Fibroblast of upper back skin (primary cell): ENCODE measurements around the gene IRF2.
"Not testable (repeated sequence)": the region's sequence is repeated elsewhere in the genome, so short reads cannot be mapped to it uniquely, and the experiment has no call there.

ENCODE experiments used
- DNase-seq: peaks from one replicate; pipeline ENCODE4 v3.0.0-alpha.2; 2013

IRF2 gene

DNA sequence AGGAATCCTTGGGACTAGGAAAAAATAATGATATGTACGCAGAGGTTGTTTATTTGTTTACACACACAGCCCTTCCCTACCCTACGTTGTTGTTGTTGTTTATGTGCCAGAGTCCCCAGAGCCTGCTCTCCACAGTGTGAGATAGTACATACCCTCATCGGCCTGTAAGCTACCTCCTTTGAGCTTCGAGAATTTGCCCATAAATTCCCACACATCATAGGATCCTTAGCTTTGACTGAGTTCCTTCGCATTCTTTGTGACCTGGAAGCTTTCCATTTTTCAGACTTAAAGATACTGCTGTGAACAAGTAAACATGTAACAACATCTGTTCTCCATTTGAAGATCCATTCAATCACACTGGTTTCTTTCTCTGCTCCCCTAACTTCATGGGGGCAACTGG, 114.5 kb downstream of the IRF2 start:
- peak; percentile 59 for DNase-seq

DNA sequence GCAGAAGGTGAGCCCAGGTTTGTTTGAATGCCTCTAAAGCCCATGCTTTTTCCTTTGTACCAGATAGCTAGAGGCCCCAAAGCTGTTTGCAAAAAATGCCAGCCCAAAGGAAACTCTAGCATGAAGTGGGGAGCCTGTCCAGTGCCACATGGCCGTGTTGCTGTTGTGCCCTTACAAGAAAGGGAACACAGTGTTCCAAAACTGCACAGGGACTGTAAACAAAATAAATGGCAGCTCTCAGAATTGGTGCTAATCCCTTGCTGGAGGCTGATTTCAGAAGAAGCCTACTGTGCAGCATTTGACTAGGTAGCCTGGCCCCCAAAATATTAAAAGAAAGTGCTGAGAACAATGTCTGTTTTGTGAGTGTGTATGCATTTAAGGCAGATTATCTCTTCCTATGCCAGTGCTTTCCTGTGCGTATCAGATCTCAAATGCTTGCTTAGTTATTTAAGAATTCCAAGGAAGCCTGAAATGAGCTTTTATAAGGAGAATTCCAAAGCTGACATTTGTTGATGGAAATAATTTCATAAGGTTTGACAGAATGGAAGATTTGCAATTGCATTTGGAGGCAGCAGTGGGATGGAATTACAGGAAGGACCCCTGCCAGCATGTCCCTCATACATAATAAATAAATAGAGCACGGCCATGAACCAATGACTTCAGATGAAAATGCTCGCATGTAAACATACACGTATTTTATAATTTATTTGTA, 115.7 kb downstream of the IRF2 start:
- no peak for DNase-seq

DNA sequence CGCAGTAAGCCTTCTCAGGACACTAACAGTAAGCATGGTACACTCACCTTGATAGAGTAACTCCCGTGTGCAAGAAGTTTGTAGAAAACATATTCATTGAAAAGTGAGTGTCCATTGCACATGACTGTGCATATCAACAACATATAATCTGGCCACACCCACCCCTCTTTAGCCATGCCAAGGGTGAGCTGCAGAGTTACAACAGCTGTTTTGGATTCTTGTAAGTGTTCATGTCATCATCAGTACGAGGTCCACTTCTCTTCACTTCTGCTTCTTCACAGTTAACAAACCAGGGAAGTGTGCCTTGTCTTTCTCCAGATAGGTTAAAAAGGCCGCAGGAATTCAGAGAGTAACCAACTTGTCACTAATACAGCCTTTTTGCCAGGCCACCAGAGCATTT, 116.6 kb downstream of the IRF2 start:
- DNase-seq, result no peak

DNA sequence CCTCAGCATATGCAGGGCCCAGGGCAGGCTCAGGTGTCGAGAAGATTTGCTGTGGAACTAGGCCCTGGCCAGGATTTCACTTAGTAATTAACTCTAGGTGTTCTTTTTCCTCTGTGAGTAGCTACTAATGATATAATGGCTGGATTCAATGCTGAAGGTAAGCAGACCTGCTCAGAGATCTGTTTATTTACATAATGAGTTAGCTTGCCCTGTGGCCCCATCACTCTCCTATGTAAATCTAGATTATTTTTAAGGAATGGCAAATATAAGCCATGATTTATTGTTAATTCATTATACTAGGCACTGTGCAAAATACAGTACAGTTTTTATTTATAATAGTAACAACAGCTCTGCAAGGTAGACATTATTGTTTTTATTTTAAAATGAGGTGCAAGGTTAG, 117.2 kb downstream of the IRF2 start:
- DNase-seq, result no peak

DNA sequence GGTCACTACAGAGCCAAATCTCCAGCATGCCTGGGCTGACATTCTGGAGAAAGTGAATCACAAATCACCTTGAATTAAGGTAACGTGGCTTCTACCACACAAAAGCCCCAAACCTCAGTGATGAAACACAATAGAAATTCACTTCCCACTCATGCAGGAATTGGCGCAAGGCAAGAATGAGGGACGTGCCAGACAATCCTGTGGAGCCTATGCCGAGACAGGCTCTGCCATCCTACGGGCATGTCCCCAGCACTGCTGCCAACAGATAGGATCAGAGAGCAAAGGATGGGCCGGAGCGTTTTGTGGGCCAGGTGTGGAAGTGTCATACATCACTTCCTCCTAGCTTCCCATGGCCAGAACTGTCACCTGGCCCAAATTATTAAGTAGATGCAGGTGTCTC, 118.0 kb downstream of the IRF2 start:
- no peak for DNase-seq

DNA sequence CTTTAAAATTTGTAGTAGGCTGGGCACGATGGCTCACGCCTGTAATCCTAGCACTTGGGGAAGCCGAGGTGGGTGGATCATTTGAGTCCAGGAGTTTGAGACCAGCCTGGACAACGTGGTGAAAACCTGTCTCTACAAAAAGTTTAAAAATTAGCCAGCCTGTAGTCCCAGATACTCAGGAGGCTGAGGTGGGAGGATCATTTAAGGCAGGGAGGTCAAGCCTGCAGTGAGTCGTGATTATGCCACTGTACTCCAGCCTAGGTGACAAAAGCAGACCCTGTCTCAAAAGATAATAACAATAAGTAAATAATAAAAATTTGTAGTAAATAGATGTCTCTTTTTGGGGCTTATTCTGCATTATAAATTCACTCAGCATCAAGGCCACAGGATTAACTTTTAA, 118.5 kb downstream of the IRF2 start:
- DNase-seq, result no peak

DNA sequence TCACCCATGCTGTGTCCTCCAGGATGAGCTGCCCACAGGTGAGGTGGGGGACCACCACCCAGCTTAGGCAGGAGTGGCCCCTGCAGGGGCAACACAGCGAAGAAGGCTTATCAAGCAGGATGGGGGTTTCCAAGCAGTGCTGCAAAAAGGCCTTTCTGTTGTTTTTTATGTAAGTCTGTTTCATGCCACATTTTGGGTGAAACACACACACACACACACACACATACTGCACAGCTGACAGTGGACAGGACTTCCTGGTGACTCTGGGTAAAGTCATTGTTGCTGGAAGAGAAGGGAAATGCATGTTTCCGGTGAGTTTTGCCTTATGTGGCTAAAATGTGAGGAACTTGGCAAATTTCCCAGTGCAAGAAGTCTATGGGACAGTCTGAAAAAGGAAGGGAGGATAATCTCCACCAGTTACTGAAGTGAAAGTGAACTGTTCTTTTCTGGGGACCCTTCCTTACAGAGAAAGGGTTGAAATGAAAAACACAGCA, 119.2 kb downstream of the IRF2 start:
- DNase-seq, result peak; percentile 87

DNA sequence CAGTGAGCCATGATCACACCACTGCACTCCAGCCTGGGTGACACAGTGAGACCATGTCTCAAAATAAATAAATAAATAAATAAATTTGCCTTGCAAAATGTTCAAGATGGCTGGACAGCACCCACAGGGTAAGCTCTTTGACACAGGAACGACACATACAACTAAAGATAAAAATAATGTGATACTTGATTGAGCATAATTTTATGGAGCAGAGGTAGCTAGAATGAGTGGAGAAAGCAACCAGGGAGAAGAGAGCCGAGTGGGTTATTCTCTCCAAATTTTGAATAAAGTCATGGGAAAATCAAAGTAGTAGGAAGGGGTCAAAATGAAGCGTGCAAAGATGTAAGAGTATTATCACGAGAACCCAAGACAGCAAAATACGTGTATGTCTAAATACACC, 121.5 kb downstream of the IRF2 start:
- no peak for DNase-seq

DNA sequence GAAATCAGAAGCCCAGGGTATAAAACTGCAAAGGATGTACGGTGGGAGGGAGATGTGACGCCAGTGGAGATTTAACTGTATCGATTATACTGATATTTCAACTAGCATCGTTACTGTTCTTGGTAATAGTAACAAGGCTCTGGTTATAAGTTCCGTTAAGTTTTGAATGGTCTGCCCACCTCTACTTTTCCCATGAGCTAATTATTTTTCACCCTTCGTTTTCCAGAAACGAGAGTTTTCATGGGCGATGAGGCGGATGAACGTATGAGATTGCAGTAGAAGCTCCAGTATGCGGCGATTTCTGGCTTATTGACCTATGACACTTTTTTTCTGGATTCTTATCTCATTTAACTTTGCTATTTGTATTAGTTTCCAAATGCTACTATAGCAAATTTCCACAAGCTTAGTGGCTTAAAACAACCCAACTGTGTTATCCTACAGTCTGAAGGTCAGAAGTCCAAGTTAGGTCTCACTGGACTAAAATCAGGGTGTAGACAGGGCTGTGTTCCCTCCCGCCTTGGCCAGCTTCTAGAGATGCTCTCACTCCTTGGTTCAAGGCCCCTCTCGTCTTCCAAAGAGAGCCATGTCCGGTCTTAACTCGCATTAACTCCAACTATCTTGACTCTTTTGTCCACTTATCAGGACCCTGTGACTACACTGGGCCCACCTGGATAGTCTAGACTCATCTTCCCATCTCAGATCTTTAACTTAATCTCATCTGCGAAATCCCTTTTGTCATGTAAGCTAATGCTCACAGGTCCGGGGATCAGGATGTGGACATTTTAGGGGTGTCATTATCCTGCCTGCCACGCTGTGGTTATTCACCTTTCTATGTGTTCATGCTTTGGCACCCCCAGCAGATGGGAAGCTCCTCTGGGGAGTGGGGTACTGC, 122.5 kb downstream of the IRF2 start:
- DNase-seq, result no peak

DNA sequence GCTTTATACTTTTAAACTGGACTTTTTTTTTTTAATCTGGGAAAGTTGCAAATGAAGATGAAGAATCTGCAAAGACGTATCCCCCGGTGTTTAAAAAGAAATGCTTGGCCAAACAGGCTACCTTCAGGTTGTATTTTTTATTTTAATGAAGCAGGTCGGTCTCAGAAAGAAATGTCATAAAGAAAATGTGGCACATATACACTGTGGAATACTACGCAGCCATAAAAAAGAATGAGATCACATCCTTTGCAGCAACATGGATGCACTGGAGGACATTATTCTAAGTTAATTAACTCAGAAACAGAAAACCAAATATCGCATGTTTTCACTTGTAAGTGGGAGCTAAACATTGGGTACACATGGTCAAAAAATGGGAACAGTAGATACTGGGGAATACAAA, 123.4 kb downstream of the IRF2 start:
- DNase-seq, result no peak

DNA sequence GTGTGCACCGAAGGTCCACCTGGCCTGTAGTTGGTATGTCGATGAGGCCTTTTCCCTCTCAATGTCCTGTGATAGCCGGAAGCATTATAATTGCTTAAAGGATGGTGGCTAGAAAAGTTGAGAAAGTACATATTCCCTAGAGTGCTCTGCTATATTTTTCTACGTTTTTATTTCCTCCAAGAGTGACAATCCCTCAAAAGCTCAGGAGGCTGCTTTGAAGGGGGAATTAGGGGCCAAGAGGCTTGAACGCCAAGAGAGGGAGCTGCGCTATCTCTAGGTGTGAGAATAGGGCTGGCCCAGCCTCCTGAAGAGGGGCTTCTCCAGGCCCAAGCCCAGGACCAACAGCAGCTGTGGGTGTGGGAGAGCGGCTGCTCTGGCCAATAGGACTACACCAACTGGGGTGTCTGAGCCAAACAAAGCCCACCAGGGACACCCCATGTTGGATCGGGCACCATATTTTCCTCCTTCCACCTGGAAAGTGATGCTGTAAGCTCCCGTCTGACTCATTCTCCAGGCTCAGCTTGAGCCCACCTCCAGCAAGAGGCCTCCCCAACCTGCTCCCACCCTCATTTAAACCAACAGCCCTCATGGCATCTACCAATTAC, 124.0 kb downstream of the IRF2 start:
- no peak for DNase-seq

DNA sequence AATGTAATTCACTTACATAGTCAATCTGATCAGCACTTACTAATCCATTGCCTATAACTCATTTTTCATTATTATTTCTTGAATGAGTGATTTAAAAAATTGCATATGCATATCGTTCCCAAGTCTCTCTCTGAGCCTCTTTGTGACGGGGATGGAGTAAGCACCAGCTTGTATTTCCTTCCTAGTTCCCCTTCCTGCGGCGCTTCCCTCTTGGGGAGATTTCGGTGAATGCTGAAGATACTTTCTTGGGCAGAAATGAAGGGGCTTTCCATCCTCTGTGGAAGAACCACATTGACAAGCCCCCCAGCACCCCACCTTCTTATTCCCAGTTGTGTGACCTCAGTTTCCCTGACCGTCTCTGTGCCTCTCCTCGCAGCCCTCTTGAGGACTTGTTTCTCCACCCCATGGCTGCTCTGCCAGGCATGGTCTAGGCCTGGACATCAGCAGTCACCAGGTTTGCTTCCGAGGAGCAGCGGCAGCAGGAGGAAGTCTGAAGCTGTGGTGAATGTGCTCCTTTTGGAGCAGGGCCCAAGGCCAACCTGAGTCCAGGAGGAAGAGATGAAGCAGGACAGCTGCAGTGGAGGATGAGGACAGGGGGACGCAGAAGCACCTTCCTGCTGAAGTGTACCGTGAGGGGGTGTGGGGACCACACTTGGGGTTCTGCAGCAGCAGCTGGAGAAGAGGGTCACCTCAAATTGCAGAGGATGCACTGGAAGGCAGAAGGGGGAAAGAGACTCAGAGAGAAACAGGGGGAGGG, 124.9 kb downstream of the IRF2 start:
- no peak for DNase-seq

DNA sequence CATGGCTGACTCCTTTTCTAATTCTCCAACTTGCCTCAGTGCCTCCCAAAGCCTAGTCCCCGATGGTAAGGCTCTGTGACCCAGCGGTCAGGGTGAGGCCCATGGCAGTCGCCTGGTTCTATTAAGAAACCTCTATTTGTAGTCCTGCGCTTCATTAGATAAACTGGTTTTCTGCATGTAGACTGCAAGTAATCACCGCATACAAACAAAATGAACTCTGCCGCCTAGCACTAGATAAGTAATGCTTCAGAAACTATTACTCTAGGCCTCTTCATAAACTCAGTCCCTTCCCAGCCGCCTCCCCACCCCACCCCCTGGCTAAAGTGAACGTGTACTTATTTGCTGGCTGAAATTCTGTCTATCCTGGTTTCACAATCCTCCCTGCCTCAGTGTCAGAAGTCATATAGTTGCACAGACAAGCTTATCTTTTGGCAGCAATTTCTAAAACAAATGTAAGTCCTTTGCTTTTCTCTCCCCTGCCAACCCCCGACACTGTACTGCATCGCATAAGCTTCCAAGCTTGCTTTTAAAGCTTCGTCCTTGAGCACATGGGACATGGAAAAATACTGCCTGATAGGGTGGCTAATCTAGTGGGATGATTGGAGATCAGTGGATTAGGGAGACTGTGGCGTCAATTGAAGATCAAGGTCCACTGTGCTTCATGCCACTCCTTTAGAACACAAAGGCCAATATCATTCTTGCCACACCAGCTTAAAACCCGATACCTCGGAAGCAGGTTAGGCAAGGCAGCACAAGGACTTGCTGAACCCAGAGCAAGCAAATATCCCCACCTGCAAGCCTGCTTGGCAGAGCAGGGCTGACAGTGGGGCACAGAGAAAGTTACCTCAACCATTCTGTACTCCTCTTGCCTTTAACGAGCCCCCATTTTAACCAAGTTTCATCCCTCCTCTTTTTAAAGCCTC, 125.8 kb downstream of the IRF2 start:
- DNase-seq, result no peak

DNA sequence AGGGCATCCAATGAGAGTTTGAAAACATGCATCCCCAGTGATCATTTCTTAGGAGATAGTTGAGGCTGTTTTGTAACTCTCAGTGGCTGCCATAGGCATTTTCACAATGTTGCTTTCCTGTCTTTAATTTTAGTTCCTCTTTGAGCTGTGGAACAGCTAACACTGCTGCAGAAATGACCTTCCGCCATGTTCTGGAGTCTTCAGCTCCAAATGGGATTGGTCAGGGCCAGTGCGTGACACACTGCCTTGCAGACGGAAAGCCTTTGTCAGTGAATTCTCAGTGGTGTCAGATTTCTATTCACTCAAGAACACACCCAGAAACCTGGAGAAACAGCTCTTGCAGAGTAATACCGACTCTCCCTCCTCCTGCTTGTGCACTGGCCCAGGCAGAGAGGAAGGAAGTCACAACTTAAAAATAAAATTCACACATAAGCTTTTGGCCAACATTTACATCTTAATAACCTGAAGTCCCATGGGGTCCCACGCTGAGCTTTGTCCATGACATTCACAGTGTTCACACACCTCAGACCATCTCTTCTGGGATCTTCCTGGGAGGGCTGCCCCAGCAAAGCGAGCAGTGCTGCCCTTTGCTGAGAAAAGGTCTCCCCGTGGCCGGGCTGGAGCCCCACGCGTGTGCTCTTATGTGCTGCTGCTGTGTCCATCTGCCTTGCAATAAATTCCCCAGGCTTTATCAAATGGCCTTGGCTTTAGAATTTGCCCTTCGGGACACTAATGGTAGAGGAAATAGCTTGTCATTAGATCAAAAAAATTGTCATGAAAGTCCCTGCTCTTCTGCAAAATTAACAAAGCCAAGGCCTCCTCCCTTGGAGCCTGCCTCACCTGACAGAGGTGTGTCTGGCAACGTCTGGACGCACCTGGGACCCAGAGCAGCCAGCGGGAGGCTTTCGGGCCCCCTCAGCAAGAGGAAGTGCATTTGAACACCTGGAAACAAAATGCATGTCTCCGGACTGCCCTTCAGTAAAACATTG, 126.8 kb downstream of the IRF2 start:
- peak; percentile 55 for DNase-seq

DNA sequence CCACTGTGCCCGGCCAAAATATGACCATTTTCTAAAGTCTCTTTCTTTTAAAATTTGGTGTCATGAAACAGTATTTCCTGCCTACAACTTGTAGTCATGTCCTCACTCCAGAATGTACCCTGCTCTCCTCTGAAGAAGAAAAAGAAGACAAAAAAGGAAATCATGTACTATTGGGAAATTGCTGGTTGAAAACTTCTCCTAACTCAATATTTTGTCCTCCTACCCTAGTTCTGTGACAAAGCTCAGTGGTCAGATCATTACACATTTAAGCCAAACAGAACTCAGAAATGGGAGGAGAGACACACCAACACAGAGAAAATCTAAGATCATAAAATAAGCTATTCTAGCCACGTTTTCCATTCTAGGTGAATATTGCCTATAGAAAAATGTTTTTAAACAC, 127.7 kb downstream of the IRF2 start:
- DNase-seq, result no peak

DNA sequence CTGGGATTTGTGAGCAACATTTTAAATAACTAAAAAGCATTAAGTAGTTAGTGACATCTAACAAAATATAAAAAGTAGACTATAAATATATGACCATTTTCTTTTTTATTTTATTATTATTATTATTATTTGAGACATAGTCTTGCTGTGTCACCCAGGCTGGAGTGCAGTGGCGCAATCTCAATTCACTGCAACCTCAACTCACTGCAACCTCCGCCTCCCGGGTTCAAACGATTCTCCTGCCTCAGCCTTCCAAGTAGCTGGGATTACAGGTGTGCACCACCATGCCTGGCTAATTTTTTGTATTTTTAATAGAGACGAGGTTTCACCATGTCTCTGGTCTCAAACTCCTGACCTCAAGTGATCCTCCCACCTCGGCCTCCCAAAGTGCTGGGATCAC, 128.1 kb downstream of the IRF2 start:
- DNase-seq, result not testable (repeated sequence)

DNA sequence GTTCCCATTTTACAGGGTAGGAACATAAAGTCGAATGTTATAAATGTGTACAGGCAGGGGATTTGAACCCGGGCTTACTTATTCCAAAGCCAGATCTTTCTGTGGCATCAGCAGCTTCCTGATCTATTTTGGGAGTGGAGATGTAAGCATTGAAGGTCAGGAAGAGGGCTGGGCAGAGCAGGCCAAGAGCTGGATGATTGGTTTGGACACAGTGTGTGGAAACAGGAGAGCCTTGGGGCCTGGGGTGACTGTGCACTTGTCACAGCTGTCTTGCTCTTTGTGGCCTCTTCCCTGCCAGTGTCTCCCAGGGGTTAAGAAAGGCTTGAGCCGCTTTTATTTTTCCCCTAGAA, 128.8 kb downstream of the IRF2 start:
- DNase-seq, result no peak

DNA sequence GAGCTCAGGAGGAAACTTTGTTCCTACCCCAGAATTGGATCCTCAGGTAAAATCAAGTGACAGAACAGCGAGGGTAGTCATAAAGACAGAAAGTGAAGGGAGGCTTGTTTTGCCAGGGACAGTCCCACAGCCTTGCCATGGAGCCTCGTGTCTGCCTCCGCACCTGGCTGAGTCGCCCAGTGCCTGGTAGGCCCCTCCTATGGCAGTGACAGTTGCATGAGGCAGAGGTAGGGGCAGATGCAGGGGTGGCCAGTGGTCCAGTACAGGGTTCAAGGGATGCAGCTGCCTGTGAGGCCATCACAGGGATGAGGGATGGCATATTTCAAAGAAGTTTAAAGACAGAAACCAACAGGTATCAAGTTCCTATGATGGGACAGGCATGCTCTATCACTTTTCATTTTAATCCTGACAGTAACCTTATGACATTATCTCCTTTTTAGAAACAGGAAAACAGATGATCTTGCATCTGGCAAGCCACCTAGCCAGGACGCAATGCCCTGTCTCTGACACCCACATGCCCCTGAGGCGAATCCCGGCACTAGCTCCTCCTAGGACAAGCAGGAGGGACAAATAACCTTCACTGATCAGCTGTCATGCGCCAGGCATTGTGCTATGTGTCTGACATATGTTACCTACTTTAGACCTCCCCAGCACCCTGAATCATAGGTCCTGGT, 129.3 kb downstream of the IRF2 start:
- DNase-seq, result no peak

DNA sequence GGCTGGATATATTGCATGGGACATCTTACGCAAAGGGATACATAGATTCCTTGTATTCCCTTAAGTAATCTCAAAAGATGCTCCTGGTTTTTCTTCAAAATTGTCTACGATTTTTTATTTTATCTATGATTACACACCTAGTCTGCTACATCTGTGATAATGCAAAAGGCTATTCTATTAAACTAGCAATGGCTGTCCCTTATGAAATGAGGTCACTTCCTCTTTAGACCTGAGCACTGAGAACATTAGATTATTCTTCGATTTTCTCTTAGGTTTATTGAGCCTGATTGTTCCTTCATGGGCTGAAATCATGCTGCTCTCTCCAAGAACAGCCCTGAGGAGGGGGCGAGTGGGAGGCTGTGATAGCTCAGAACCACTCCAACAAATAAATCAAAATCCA, 129.9 kb downstream of the IRF2 start:
- no peak for DNase-seq

DNA sequence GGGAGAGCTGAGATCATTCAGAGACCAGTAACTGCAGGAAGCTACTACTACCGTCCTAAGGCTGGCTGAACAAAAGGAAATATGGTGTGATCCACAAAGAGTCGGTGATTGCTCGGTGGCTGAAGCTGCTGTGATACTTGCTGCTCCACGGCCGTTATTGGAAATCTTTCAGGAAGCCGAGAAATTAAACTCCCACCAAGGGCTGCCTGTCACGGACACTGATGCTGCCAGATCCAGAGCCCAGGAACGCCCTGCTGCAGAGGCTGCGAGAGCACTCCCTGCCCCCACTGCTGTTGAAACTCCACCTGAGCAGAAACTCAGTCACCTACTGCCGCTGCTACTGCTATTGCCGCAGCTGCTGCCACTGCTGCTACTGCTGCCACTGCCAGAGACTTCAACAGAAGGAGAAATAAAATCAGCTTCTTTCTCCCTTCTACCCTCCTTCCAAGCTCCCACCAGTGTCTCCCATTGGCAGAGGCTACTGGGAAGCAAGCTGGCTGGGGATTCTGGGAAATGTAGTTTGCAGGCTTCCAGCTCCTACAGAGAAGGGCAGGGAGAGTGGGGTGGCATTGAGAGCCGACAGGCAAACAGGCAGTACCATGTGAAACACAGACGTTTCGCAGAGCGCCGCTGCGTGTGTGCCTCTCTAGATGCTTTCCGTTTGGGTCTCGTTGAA, 130.7 kb downstream of the IRF2 start:
- peak; percentile 76 for DNase-seq
